ENCODE measurements around the gene HTR5A.

The HTR5A gene

GRCh38 chr7:155108144-155108901 lies 38.2 kb downstream of the HTR5A start (continued):
- no peak for TF ChIP-seq POU6F1 (CRISPR knock-in tag; IDR thresholded peaks at IDR 0.05; ENCODE audit: borderline replicate concordance, low read depth)
- no peak for TF ChIP-seq ZNF8 (CRISPR knock-in tag; IDR thresholded peaks at IDR 0.05)
- no peak for TF ChIP-seq CSRNP3 (CRISPR knock-in tag; IDR thresholded peaks at IDR 0.05)
- no peak for TF ChIP-seq RARB (CRISPR knock-in tag; IDR thresholded peaks at IDR 0.05)
- TF ChIP-seq CREB5 (CRISPR knock-in tag; IDR thresholded peaks at IDR 0.05; ENCODE audit: low read depth), result no peak
- TF ChIP-seq CSDC2 (CRISPR knock-in tag; IDR thresholded peaks at IDR 0.05), result no peak

- no peak for ATAC-seq
- TF ChIP-seq TSHZ2 (CRISPR knock-in tag; IDR thresholded peaks at IDR 0.05), result no peak
- TF ChIP-seq TCF4 (CRISPR knock-in tag; IDR thresholded peaks at IDR 0.05; ENCODE audit: borderline replicate concordance), result no peak
- TF ChIP-seq PPARA (CRISPR knock-in tag; IDR thresholded peaks at IDR 0.05; ENCODE audit: borderline replicate concordance), result no peak
- no peak for TF ChIP-seq ISL1 (CRISPR knock-in tag; IDR thresholded peaks at IDR 0.05)
Measured at GRCh38 chr7:155109121-155109520, 39.0 kb downstream of the HTR5A start.

GRCh38 chr7:155115288-155115687 lies 45.2 kb downstream of the HTR5A start:
- ATAC-seq, result no peak
- TF ChIP-seq ZNF8 (CRISPR knock-in tag; IDR thresholded peaks at IDR 0.05) (no peak), TSHZ2 (CRISPR knock-in tag; IDR thresholded peaks at IDR 0.05) (no peak), ESRRG (CRISPR knock-in tag; IDR thresholded peaks at IDR 0.05) (no peak), OSR1 (CRISPR knock-in tag; IDR thresholded peaks at IDR 0.05) (no peak), ZFP3 (CRISPR knock-in tag; IDR thresholded peaks at IDR 0.05) (no peak), ARNTL (CRISPR knock-in tag; IDR thresholded peaks at IDR 0.05; ENCODE audit: borderline replicate concordance, low read depth) (no peak), CREB5 (CRISPR knock-in tag; IDR thresholded peaks at IDR 0.05; ENCODE audit: low read depth) (no peak), ISL1 (CRISPR knock-in tag; IDR thresholded peaks at IDR 0.05) (no peak), RARB (CRISPR knock-in tag; IDR thresholded peaks at IDR 0.05) (no peak), POU6F1 (CRISPR knock-in tag; IDR thresholded peaks at IDR 0.05; ENCODE audit: borderline replicate concordance, low read depth) (no peak), GLIS3 (CRISPR knock-in tag; IDR thresholded peaks at IDR 0.05) (no peak), TCF4 (CRISPR knock-in tag; IDR thresholded peaks at IDR 0.05; ENCODE audit: borderline replicate concordance) (no peak), BACH2 (CRISPR knock-in tag; IDR thresholded peaks at IDR 0.05; ENCODE audit: borderline replicate concordance) (no peak), ZNF565 (CRISPR knock-in tag; conservative IDR thresholded peaks at IDR 0.05; ENCODE audit: low read depth) (no peak), CSRNP3 (CRISPR knock-in tag; IDR thresholded peaks at IDR 0.05) (no peak), PPARA (CRISPR knock-in tag; IDR thresholded peaks at IDR 0.05; ENCODE audit: borderline replicate concordance) (no peak), ZFP30 (CRISPR knock-in tag; IDR thresholded peaks at IDR 0.05) (no peak), ZNF70 (CRISPR knock-in tag; IDR thresholded peaks at IDR 0.05) (no peak), CSDC2 (CRISPR knock-in tag; IDR thresholded peaks at IDR 0.05) (no peak), SNAI2 (CRISPR knock-in tag; IDR thresholded peaks at IDR 0.05) (no peak)

Measured in SK-N-SH treated with all-trans-retinoic acid at 6 μM for 48 hours (cell line).